H4 (cell line): Measurements from ENCODE around the gene VIPR2. TPM values are rescaled to one million over a fixed set of nuclear protein-coding genes. Genes with fewer than 3 reads are reported as not detected.
"Not testable (repeated sequence)": the region's sequence is repeated elsewhere in the genome, so short reads cannot be mapped to it uniquely, and the experiment has no call there.

Experiments
- DNase-seq: peaks from one replicate; pipeline ENCODE4 v3.0.0-alpha.2; 2015; ENCODE audit warnings: low spot score
- total RNA-seq: library from RNA; depleted of rRNA; stranded (reverse); fragments of >200 nt; shearing (Covaris generic); gene quantifications from 2 replicates; pipeline ENCODE4 v1.2.3, GENCODE V29; 2014

Gene VIPR2
- total RNA-seq, 1 experiment from 2014 or later: 0.77 TPM

- no peak for DNase-seq
Observed at GRCh38 chr7:159105832-159106811, 38.5 kb downstream of the VIPR2 start.

- DNase-seq: no peak
Observed at GRCh38 chr7:159105066-159105780, 39.4 kb downstream of the VIPR2 start.

GRCh38 chr7:159104188-159104920, 40.3 kb downstream of the VIPR2 start:
- no peak for DNase-seq

- DNase-seq: no peak
Observed at GRCh38 chr7:159103382-159104187, 41.1 kb downstream of the VIPR2 start.

- no peak for DNase-seq
Observed at GRCh38 chr7:159102681-159103381, 41.8 kb downstream of the VIPR2 start.

- not testable (repeated sequence) for DNase-seq
Observed at GRCh38 chr7:159101661-159102091, 43.0 kb downstream of the VIPR2 start.

GRCh38 chr7:159101083-159101395, 43.6 kb downstream of the VIPR2 start:
- not testable (repeated sequence) for DNase-seq

GRCh38 chr7:159100281-159101082, 44.2 kb downstream of the VIPR2 start:
- DNase-seq: not testable (repeated sequence)

GRCh38 chr7:159099711-159100231, 44.9 kb downstream of the VIPR2 start:
- no peak for DNase-seq

GRCh38 chr7:159098811-159099655, 45.6 kb downstream of the VIPR2 start:
- DNase-seq: no peak

GRCh38 chr7:159098424-159098786, 46.3 kb downstream of the VIPR2 start:
- no peak for DNase-seq

GRCh38 chr7:159097661-159098423, 46.8 kb downstream of the VIPR2 start:
- DNase-seq: no peak

GRCh38 chr7:159096736-159097581, 47.7 kb downstream of the VIPR2 start:
- no peak for DNase-seq

- no peak for DNase-seq
Observed at GRCh38 chr7:159095979-159096411, 48.7 kb downstream of the VIPR2 start.

- no peak for DNase-seq
Observed at GRCh38 chr7:159094919-159095915, 49.5 kb downstream of the VIPR2 start.
